Body of pancreas (tissue), 4 donors: ENCODE measurements around the gene TEX54. TPM values are rescaled to one million over a fixed set of nuclear protein-coding genes. Genes with fewer than 3 reads are reported as not detected.
A peak's percentile ranks its signal among the peaks of the same experiment; 100 is the strongest.

ENCODE experiments used
- ATAC-seq: fragments of 150-250 bp; one replicate; pipeline ENCODE4 v1.9.1; 2016
- DNase-seq, 4 donors: peaks; one replicate each; pipeline ENCODE4 v3.0.0-alpha.2; 2019
- H3K27ac ChIP-seq, 4 donors: fragments of 200-600 bp; sonication (generic); 1 replicate in 3 of 4; 2 replicates in 1 of 4; pipeline versions ENCODE4 v1.5.1 to v1.6.1; 2016 to 2019; ENCODE audit warnings: mild to moderate bottlenecking in 1 of 4, mixed read lengths in 1 of 4, moderate library complexity in 1 of 4
- H3K27me3 ChIP-seq, 2 donors: fragments of 200-600 bp; sonication (generic); one replicate each; pipeline ENCODE4 v1.6.0; 2016; ENCODE audit warnings: mild to moderate bottlenecking in 1 of 2
- H3K36me3 ChIP-seq, 2 donors: fragments of 200-600 bp; sonication (generic); replicated peaks in 1 of 2; 2 replicates each; pipeline ENCODE4 v1.5.1; 2016; ENCODE audit warnings: low read depth in 2 of 2; ENCODE audit not compliant: insufficient read depth in 1 of 2
- H3K4me1 ChIP-seq: fragments of 200-600 bp; sonication (generic); one replicate; pipeline ENCODE4 v1.6.0; 2016
- H3K4me3 ChIP-seq, 2 donors: fragments of 200-600 bp; sonication (generic); 1 replicate in 1 of 2; 2 replicates in 1 of 2; pipeline ENCODE4 v1.5.1; 2016 to 2019
- H3K9me3 ChIP-seq, 3 donors: fragments of 200-600 bp; sonication (generic); 1 replicate in 2 of 3; 2 replicates in 1 of 3; pipeline ENCODE4 v1.5.1; 2016
- POLR2A ChIP-seq, 3 donors: fragments of 450-650 bp; IDR thresholded peaks; one replicate each; pipeline ENCODE4 v1.6.1; 2016; ENCODE audit warnings: antibody characterized with exemption in 3 of 3, mild to moderate bottlenecking in 2 of 3
- WGBS, 2 donors: methylation state at CpG; one replicate each; pipeline ENCODE4 v1.1.5; 2017; 5-methylcytosine and 5-hydroxymethylcytosine counted together
- intact Hi-C: fragments of 100-400 bp; cut with DNase I; formaldehyde crosslinking; loops from one replicate; pipeline ENCODE4 v1.15.1; 2023
- total RNA-seq, 2 donors: library from RNA; depleted of rRNA; stranded (reverse); fragments of >200 nt; gene quantifications; one replicate each; pipeline ENCODE4 v1.1.0, GENCODE V29; 2016
- TF ChIP-seq, protein P1 (sequence below), 7 experiments: fragments of 450-650 bp in 4 of 7; fragments of 200-600 bp in 3 of 7; sonication (generic) in 3 of 7; IDR thresholded peaks; one replicate each; pipeline ENCODE4 v1.5.1; 2016 to 2019; ENCODE audit warnings: antibody characterized with exemption in 7 of 7

The TEX54 gene
- total RNA-seq, 2 donors from 2014 or later: not detected

DNA sequence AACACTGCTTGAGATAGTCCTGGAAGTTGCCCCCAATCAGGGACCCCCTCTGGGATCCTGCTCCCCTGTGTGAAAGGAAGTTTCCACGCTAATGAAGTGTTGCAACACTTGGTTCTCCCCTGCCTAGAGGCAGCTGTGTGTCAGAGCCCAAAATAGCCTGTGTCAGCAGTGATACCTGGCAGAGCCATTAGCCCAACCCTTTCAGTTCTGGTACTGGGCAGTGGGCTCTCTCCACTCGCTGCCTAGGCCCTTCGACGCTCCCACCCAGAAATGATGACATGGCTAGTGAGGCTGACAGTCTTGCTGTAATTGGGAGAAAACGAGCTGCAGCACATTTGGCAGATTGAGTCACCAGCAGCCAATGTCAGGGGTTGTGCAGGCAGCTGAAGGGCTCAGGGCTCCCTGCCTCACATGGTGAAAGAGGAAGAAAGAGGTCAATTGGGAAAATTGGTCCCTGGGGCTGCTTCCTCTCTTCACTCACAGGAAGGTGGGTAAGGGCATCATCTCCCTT is 26.0 kb downstream of the TEX54 start:
- intact Hi-C loops: no loop called here
- no peak overlapping the region for H3K4me3 ChIP-seq
- ATAC-seq (no peak), DNase-seq (peak in 3 of 4 donors; percentile 15 to 47 (median 27))
- peaks cover 25% of the 10 kb centered on the region for H3K4me1 ChIP-seq
- H3K27ac ChIP-seq: peak overlapping the region; percentile 53 to 92 (median 84)
- TF ChIP-seq, protein P1, sequence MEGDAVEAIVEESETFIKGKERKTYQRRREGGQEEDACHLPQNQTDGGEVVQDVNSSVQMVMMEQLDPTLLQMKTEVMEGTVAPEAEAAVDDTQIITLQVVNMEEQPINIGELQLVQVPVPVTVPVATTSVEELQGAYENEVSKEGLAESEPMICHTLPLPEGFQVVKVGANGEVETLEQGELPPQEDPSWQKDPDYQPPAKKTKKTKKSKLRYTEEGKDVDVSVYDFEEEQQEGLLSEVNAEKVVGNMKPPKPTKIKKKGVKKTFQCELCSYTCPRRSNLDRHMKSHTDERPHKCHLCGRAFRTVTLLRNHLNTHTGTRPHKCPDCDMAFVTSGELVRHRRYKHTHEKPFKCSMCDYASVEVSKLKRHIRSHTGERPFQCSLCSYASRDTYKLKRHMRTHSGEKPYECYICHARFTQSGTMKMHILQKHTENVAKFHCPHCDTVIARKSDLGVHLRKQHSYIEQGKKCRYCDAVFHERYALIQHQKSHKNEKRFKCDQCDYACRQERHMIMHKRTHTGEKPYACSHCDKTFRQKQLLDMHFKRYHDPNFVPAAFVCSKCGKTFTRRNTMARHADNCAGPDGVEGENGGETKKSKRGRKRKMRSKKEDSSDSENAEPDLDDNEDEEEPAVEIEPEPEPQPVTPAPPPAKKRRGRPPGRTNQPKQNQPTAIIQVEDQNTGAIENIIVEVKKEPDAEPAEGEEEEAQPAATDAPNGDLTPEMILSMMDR (IDR thresholded peaks at IDR 0.05): no peak
- TF ChIP-seq POLR2A (IDR thresholded peaks at IDR 0.05): peak in 1 of 3 donors; percentile 5
- H3K36me3 ChIP-seq: no peaks in the 10 kb centered on the region
- WGBS, 2 donors: 63 to 80% methylated on average over 4 to 5 of the region's 5 CpGs
- H3K27me3 ChIP-seq: no peaks in the 10 kb centered on the region
- no peaks in the 10 kb centered on the region for H3K9me3 ChIP-seq

DNA sequence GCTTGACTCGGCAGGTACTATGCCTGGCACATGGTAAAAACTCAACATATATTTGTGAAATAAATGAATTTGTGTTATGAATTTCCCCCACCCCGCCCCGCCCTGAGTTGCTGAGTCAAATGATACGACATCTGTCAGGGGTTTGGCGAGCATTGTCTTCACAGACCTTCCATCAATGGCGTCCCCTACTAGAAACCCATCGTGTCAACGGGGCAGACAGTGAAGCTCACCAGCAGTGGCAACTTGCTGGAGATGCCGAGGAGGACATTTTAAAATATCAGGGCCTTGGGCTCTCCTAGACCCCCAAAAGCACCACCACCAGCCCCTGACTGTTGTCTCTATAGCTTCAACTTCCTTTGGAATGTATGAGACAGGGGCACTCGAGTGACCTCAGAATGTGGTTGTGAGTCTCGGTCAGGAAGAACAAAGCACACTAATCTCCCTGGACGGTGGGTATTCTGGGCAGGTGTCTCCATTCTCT is 26.6 kb downstream of the TEX54 start:
- DNase-seq (no peak), ATAC-seq (no peak)
- 13 to 24% methylated on average over 12 of the region's 12 CpGs for WGBS, 2 donors
- no peak overlapping the region for H3K4me3 ChIP-seq
- H3K4me1 ChIP-seq: peaks cover 25% of the 10 kb centered on the region
- no peaks in the 10 kb centered on the region for H3K27me3 ChIP-seq
- H3K36me3 ChIP-seq: peaks cover 0 to 7% of the 10 kb centered on the region in 2 donors
- no peak for TF ChIP-seq POLR2A (IDR thresholded peaks at IDR 0.05)
- H3K27ac ChIP-seq: peak overlapping the region; percentile 53 to 92 (median 84)
- intact Hi-C loops: no loop called here
- no peaks in the 10 kb centered on the region for H3K9me3 ChIP-seq

DNA sequence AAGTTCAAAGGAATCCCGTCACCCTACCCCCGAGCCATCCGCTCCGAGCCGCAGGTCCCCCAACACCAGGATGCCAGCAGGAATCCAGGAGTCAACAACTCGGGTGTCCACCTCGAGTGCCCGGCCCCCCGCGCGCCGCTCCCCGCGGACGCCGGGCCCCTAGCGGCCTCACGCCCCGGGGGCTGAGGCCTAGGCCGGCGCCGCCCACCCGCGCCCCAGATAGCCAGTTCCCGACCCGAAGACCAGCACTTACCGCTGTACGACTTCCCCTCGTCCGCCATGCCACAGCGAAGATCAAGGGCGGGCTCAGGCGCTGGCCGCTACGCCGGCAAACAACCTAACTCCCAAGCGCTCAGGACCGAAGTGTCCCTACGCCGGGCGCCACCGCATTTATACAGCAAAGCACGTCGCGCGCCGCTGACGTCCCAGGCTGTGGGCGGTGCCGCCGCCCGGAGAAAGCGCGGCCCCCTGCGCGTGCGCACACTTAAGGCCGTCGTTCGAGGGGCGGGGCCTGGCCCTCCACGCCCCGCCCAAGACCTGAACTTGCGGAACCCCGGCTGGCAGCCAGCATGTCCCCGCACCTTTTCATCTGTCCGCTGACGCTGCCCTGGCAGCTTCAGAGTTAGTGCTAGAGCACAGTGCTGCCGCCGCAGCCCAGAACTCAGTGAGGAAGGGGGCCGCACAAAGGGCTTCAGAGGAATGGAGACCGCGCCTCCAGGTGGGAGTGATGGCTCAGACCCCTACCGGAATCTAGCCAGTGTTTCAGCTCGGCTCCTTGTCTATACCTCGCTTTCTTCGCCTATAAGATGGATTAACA is 27.4 kb downstream of the TEX54 start, which contains the start of gene NXF1:
Gene NXF1, minus strand, starts transcription at position 365 of the 817 bp plus-strand sequence. Its CDS starts 84 bp downstream, at position 281.
- DNase-seq (peak; percentile 95 to 97 (median 97)), ATAC-seq (peak; percentile 96)
- TF ChIP-seq POLR2A (IDR thresholded peaks at IDR 0.05): peak; percentile 100
- TF ChIP-seq, protein P1 (IDR thresholded peaks at IDR 0.05): peak in 4 of 7 experiments; percentile 12 to 32 (median 26)
- no peaks in the 10 kb centered on the region for H3K27me3 ChIP-seq
- H3K4me3 ChIP-seq: peak within 1 kb of the TSS; percentile 56 to 84
- H3K27ac ChIP-seq: peak within 1 kb of the TSS; percentile 53 to 92 (median 84)
- intact Hi-C loops: no loop called here
- H3K4me1 ChIP-seq: peaks cover 25% of the 10 kb centered on the region
- 0 to 1% methylated on average over 12 to 51 of the region's 77 CpGs for WGBS, 2 donors
- H3K36me3 ChIP-seq: peaks cover under 1 to 12% of the 10 kb centered on the region in 2 donors
- H3K9me3 ChIP-seq: no peaks in the 10 kb centered on the region

DNA sequence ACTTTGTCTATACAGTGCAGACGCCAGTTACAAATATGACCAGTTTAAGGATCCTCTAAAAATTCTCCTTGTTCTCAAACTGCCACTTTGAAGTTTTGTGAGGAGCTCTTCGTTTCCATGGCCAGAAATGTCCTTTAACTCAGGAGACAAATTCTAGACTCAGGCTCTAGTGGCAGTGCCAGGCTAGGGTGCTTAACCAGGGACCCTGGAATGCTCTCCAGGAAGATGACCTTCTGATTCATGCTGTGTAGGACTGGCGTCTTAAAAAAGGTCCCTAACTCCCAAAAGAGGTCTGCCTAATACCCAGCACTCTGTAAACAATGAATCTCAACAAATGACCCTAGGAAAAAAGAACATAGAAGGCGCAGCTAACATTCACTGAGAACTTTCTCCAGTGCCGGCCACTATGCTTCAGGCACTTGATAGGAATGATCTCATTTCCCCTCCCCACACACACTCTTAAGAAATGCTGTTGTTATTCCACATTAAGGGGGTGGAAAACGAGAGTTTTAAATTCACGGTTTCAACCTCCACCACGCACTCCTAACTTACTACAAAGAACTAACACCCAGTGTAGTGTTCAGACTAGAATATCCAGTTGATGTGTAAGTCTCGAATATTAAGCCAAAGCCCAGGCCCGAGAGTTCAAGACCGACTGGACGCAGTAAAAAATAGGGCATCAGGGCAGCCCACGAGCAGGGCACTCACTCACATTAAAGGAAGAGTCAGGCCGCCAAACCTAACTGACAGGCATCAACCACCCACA is 28.1 kb downstream of the TEX54 start:
- WGBS, 2 donors: 3 to 5% methylated on average over 14 of the region's 14 CpGs
- Histone ChIP-seq H3K27me3 (no peaks in the 10 kb centered on the region), H3K9me3 (no peaks in the 10 kb centered on the region), H3K4me1 (peaks cover 25% of the 10 kb centered on the region), H3K4me3 (peak overlapping the region; percentile 56 to 84), H3K36me3 (peaks cover 6 to 18% of the 10 kb centered on the region in 2 donors), H3K27ac (peak overlapping the region; percentile 35 to 92 (median 84))
- DNase-seq: no peak
- TF ChIP-seq, protein P1 (IDR thresholded peaks at IDR 0.05): no peak
- TF ChIP-seq POLR2A (IDR thresholded peaks at IDR 0.05): no peak
- ATAC-seq: peak; percentile 2
- intact Hi-C loops: no loop called here

DNA sequence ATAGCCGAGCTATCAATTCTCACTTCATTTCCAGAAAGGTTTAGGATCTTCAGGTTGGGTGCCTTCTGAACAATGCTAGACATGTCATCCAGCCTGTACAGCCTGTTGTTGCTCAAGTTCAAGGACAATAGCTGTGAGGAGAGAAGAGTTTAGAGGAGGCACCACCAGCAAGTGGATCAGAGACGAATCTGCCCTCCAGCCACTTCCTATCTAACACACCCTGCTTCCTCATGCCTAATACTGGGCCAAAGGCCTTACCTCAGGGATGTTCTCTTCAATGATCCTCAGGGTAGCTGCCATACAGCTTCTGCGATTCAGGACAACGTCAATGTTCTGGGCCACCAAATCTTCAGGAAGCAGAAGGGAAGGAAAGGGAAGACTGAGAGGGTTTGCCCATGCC is 31.6 kb downstream of the TEX54 start:
- TF ChIP-seq POLR2A (IDR thresholded peaks at IDR 0.05): no peak
- TF ChIP-seq, protein P1 (IDR thresholded peaks at IDR 0.05): no peak
- no peaks in the 10 kb centered on the region for H3K27me3 ChIP-seq
- H3K4me1 ChIP-seq: peaks cover 18% of the 10 kb centered on the region
- peaks cover 6 to 36% of the 10 kb centered on the region in 2 donors for H3K36me3 ChIP-seq
- ATAC-seq (no peak), DNase-seq (no peak)
- no peak overlapping the region for H3K4me3 ChIP-seq
- WGBS, 2 donors: 74 to 84% methylated on average over 4 of the region's 4 CpGs
- intact Hi-C loops: no loop called here
- H3K9me3 ChIP-seq: no peaks in the 10 kb centered on the region
- no peak overlapping the region for H3K27ac ChIP-seq
